Immature natural killer cell (primary cell): ENCODE results near the gene ATL1. TPM values are rescaled to one million over a fixed set of nuclear protein-coding genes. Genes with fewer than 3 reads are reported as not detected.
"Not testable (repeated sequence)": the region's sequence is repeated elsewhere in the genome, so short reads cannot be mapped to it uniquely, and the experiment has no call there.

Source experiments
- DNase-seq, 3 donors: peaks; one replicate each; pipeline ENCODE4 v3.0.0; 2022; ENCODE audit warnings: mixed read lengths in 1 of 3
- H3K27ac Mint-ChIP-seq, 6 donors: one replicate each; pipeline ENCODE4 v1.8.0; 2020; ENCODE audit warnings: mixed read lengths in 6 of 6, mild to moderate bottlenecking in 5 of 6, inconsistent platforms in 4 of 6, moderate library complexity in 3 of 6
- H3K27me3 Mint-ChIP-seq, 3 donors: one replicate each; pipeline ENCODE4 v1.8.0; 2020 to 2021; ENCODE audit warnings: low read depth in 3 of 3, mild to moderate bottlenecking in 3 of 3, mixed read lengths in 3 of 3, moderate library complexity in 3 of 3, inconsistent platforms in 1 of 3
- H3K36me3 Mint-ChIP-seq, 3 donors: one replicate each; pipeline ENCODE4 v1.8.0; 2020; ENCODE audit warnings: mixed read lengths in 3 of 3, inconsistent platforms in 2 of 3, mild to moderate bottlenecking in 2 of 3
- H3K4me1 Mint-ChIP-seq, 2 donors: one replicate each; pipeline ENCODE4 v1.8.0; 2020; ENCODE audit warnings: inconsistent platforms in 2 of 2, mild to moderate bottlenecking in 2 of 2, mixed read lengths in 2 of 2, moderate library complexity in 1 of 2
- H3K4me3 Mint-ChIP-seq, 5 donors: one replicate each; pipeline ENCODE4 v1.8.0; 2020; ENCODE audit warnings: mild to moderate bottlenecking in 5 of 5, mixed read lengths in 5 of 5, inconsistent platforms in 3 of 5, moderate library complexity in 3 of 5
- H3K9me3 Mint-ChIP-seq, 6 donors: one replicate each; pipeline ENCODE4 v1.8.0; 2020; ENCODE audit warnings: mild to moderate bottlenecking in 6 of 6, mixed read lengths in 6 of 6, inconsistent platforms in 4 of 6, moderate library complexity in 3 of 6
- polyA plus RNA-seq, 3 donors: library from polyadenylated mRNA; unstranded; fragments of 300-500 nt; fragmentation: Illumina TruSeq; gene quantifications; one replicate each; pipeline ENCODE4 v1.2.3, GENCODE V29; 2021

ATL1 gene
- polyA plus RNA-seq, 3 donors from 2014 or later = 1.4 to 3.6 TPM; not detected in 1

- no peaks in the 10 kb centered on the region for H3K9me3 Mint-ChIP-seq
- no peaks in the 10 kb centered on the region for H3K36me3 Mint-ChIP-seq
- peaks cover 0 to 8% (median 0%) of the 10 kb centered on the region in 3 donors for H3K27me3 Mint-ChIP-seq
- H3K4me1 Mint-ChIP-seq = peaks cover 47 to 55% of the 10 kb centered on the region in 2 donors
- peak overlapping the region in 5 of 6 donors; percentile 31 to 74 (median 64) for H3K27ac Mint-ChIP-seq
- peak overlapping the region; percentile 92 to 96 (median 94) for H3K4me3 Mint-ChIP-seq
- no peak for DNase-seq
Measured at GRCh38 chr14:50530358-50530757, 29.6 kb upstream of the ATL1 start.

GRCh38 chr14:50530794-50531365, 29.1 kb upstream of the ATL1 start:
- Mint-ChIP-seq H3K9me3 (no peaks in the 10 kb centered on the region), H3K4me3 (peak overlapping the region; percentile 92 to 96 (median 94)), H3K36me3 (no peaks in the 10 kb centered on the region), H3K27ac (peak overlapping the region; percentile 31 to 93 (median 82)), H3K4me1 (peaks cover 47 to 54% of the 10 kb centered on the region in 2 donors), H3K27me3 (peaks cover 0 to 8% (median 1%) of the 10 kb centered on the region in 3 donors)
- DNase-seq = no peak

- peaks cover 0 to 8% (median 2%) of the 10 kb centered on the region in 3 donors for H3K27me3 Mint-ChIP-seq
- H3K27ac Mint-ChIP-seq = peak overlapping the region; percentile 31 to 93 (median 82)
- no peaks in the 10 kb centered on the region for H3K36me3 Mint-ChIP-seq
- peak overlapping the region; percentile 92 to 96 (median 95) for H3K4me3 Mint-ChIP-seq
- H3K9me3 Mint-ChIP-seq = no peaks in the 10 kb centered on the region
- peak; percentile 48 to 52 (median 52) for DNase-seq
- peaks cover 41 to 46% of the 10 kb centered on the region in 2 donors for H3K4me1 Mint-ChIP-seq
Measured at GRCh38 chr14:50531595-50532501, 28.1 kb upstream of the ATL1 start.

- Mint-ChIP-seq H3K27me3 (peaks cover 1 to 10% (median 2%) of the 10 kb centered on the region in 3 donors), H3K27ac (peak within 1 kb of the TSS; percentile 87 to 93 (median 90)), H3K9me3 (no peaks in the 10 kb centered on the region), H3K36me3 (no peaks in the 10 kb centered on the region), H3K4me1 (peaks cover 41 to 46% of the 10 kb centered on the region in 2 donors), H3K4me3 (peak within 1 kb of the TSS; percentile 92 to 96 (median 95))
- DNase-seq = peak; percentile 88 to 91 (median 91)
Measured at GRCh38 chr14:50532502-50533240, 27.3 kb upstream of the ATL1 start, which contains the start of gene MAP4K5. Gene MAP4K5, minus strand, starts transcription at chr14:50532569. Its CDS starts 520 bp downstream, at chr14:50532049.

- H3K4me3 Mint-ChIP-seq = peak overlapping the region; percentile 83 to 95 (median 93)
- peaks cover 41 to 46% of the 10 kb centered on the region in 2 donors for H3K4me1 Mint-ChIP-seq
- H3K27ac Mint-ChIP-seq = peak overlapping the region; percentile 87 to 93 (median 90)
- no peaks in the 10 kb centered on the region for H3K36me3 Mint-ChIP-seq
- no peak for DNase-seq
- no peaks in the 10 kb centered on the region for H3K9me3 Mint-ChIP-seq
- peaks cover 2 to 10% (median 4%) of the 10 kb centered on the region in 3 donors for H3K27me3 Mint-ChIP-seq
Measured at GRCh38 chr14:50533241-50533705, 26.7 kb upstream of the ATL1 start.

GRCh38 chr14:50533806-50534205, 26.1 kb upstream of the ATL1 start:
- H3K4me3 Mint-ChIP-seq = peak overlapping the region in 2 of 5 donors; percentile 2 to 30
- H3K4me1 Mint-ChIP-seq = peaks cover 39 to 43% of the 10 kb centered on the region in 2 donors
- H3K27ac Mint-ChIP-seq = no peak overlapping the region
- no peaks in the 10 kb centered on the region for H3K36me3 Mint-ChIP-seq
- no peak for DNase-seq
- no peaks in the 10 kb centered on the region for H3K9me3 Mint-ChIP-seq
- peaks cover 2 to 10% (median 4%) of the 10 kb centered on the region in 3 donors for H3K27me3 Mint-ChIP-seq

- H3K4me3 Mint-ChIP-seq = no peak overlapping the region
- peaks cover 33 to 37% of the 10 kb centered on the region in 2 donors for H3K4me1 Mint-ChIP-seq
Measured at GRCh38 chr14:50534416-50534815, 25.5 kb upstream of the ATL1 start.

GRCh38 chr14:50534997-50535396, 24.9 kb upstream of the ATL1 start:
- Mint-ChIP-seq H3K9me3 (no peaks in the 10 kb centered on the region), H3K36me3 (no peaks in the 10 kb centered on the region), H3K27ac (no peak overlapping the region), H3K4me1 (peaks cover 27 to 31% of the 10 kb centered on the region in 2 donors), H3K27me3 (peaks cover 2 to 10% (median 4%) of the 10 kb centered on the region in 3 donors), H3K4me3 (no peak overlapping the region)
- no peak for DNase-seq

More at GRCh38 chr14:50534416-50534815, 25.5 kb upstream of the ATL1 start:
- no peak for DNase-seq
- H3K36me3 Mint-ChIP-seq = no peaks in the 10 kb centered on the region
- H3K27ac Mint-ChIP-seq = no peak overlapping the region
- H3K27me3 Mint-ChIP-seq = peaks cover 2 to 10% (median 4%) of the 10 kb centered on the region in 3 donors
- no peaks in the 10 kb centered on the region for H3K9me3 Mint-ChIP-seq

- not testable (repeated sequence) for DNase-seq, H3K27me3 Mint-ChIP-seq
- H3K27ac Mint-ChIP-seq = peak overlapping the region in 1 of 6 donors; percentile 19
Measured at GRCh38 chr14:50538034-50538433, 21.9 kb upstream of the ATL1 start.

GRCh38 chr14:50539051-50539450, 20.9 kb upstream of the ATL1 start:
- no peak overlapping the region for H3K27ac Mint-ChIP-seq
- no peaks in the 10 kb centered on the region for H3K36me3 Mint-ChIP-seq
- peaks cover 0 to 8% of the 10 kb centered on the region in 2 donors for H3K4me1 Mint-ChIP-seq
- DNase-seq = no peak
- no peaks in the 10 kb centered on the region for H3K9me3 Mint-ChIP-seq
- no peak overlapping the region for H3K4me3 Mint-ChIP-seq
- peaks cover 2 to 4% (median 2%) of the 10 kb centered on the region in 3 donors for H3K27me3 Mint-ChIP-seq

More at GRCh38 chr14:50538034-50538433, 21.9 kb upstream of the ATL1 start:
- not testable (repeated sequence) for H3K9me3 Mint-ChIP-seq, H3K36me3 Mint-ChIP-seq, H3K4me3 Mint-ChIP-seq
- H3K4me1 Mint-ChIP-seq = peaks cover 4 to 12% of the 10 kb centered on the region in 2 donors

GRCh38 chr14:50541159-50541567, 18.8 kb upstream of the ATL1 start:
- Mint-ChIP-seq H3K27me3 (peaks cover 0 to 4% (median 2%) of the 10 kb centered on the region in 3 donors), H3K4me1 (peaks cover 0 to 8% of the 10 kb centered on the region in 2 donors), H3K36me3 (no peaks in the 10 kb centered on the region), H3K4me3 (no peak overlapping the region), H3K27ac (peak overlapping the region in 1 of 6 donors; percentile 24), H3K9me3 (no peaks in the 10 kb centered on the region)
- DNase-seq = no peak

- H3K27ac Mint-ChIP-seq = no peak overlapping the region
Measured at GRCh38 chr14:50542941-50543418, 17.0 kb upstream of the ATL1 start.

GRCh38 chr14:50544911-50545310, 15.0 kb upstream of the ATL1 start:
- Mint-ChIP-seq H3K27me3 (no peaks in the 10 kb centered on the region), H3K36me3 (no peaks in the 10 kb centered on the region), H3K27ac (no peak overlapping the region), H3K9me3 (peaks cover 0 to 2% (median 0%) of the 10 kb centered on the region in 6 donors), H3K4me1 (peaks cover 0 to 8% of the 10 kb centered on the region in 2 donors), H3K4me3 (no peak overlapping the region)
- no peak for DNase-seq

More at GRCh38 chr14:50542941-50543418, 17.0 kb upstream of the ATL1 start:
- Mint-ChIP-seq H3K9me3 (no peaks in the 10 kb centered on the region), H3K4me1 (peaks cover 0 to 8% of the 10 kb centered on the region in 2 donors), H3K4me3 (no peak overlapping the region), H3K36me3 (no peaks in the 10 kb centered on the region), H3K27me3 (no peaks in the 10 kb centered on the region)
- DNase-seq = peak; percentile 19 to 40 (median 35)
